HG03097 (cell line): ENCODE results near the gene SLC25A26.

Source experiments
- ATAC-seq: cut with Tn5 transposase; IDR thresholded peaks from one replicate; pipeline ENCODE4 v1.9.1; 2021; ENCODE audit not compliant: unreplicated experiment, low FRiP score

Gene SLC25A26

GRCh38 chr3:66392512-66392911 lies 171.7 kb downstream of the SLC25A26 start:
- no peak for ATAC-seq

GRCh38 chr3:66392966-66393332 lies 172.1 kb downstream of the SLC25A26 start:
- ATAC-seq = no peak

DNA sequence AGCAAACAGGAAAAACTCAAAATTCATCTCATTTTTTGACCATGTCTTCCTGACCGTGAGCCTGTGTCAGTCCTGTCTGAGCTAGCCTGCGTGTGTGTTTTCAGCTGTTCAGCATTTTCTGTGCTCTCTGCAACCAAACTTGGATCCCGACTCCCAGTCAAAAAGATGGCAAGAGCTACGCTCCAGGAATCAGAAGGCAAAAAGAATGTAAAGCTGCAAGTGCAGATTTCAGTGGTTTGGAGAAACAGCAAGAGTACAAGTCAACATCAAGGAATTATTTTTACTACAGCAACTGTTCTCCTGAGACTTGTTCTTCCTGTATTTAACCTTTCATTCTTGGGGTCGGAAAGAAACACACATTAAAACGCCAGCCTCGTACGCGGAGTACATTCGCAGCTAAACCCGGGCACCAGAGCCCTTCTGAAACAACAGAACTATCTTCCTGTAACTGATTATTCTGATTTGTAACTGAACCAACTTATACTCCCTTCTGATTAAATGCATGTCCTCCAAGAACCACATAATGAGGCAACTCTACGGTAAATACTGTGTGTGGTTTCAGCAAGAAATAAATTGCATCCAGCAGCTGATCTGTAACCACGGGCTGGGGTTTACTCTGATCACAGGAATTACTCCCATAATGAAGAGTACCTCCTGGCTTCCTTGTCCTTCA lies 172.7 kb downstream of the SLC25A26 start:
- ATAC-seq = no peak

- peak; percentile 81 for ATAC-seq
These were observed 173.4 kb downstream of the SLC25A26 start for GRCh38 chr3:66394019-66394752.

- ATAC-seq = no peak
These were observed 174.0 kb downstream of the SLC25A26 start for GRCh38 chr3:66394753-66395249.

DNA sequence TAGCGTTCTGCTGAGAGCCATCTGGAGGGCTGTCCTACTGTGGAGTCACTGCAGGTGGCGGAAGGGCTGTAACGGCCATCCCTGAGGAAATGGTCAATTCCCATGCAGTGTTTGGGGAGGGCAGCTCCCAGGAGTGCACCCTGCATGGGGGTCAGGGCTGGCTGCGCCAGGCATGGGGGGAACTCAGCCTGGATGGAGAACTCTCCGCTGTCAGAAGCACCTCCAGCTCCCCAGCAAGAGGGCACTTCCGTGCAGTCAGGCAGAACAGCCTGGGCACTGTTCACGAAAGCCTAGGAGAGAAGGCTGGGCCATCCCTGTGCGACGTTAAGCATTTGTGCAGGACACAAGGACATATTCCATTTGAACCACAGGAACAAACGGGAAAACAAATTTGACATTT lies 174.8 kb downstream of the SLC25A26 start:
- no peak for ATAC-seq

- no peak for ATAC-seq
These were observed 175.5 kb downstream of the SLC25A26 start for GRCh38 chr3:66396161-66396760.

- ATAC-seq = no peak
These were observed 176.1 kb downstream of the SLC25A26 start for GRCh38 chr3:66396888-66397287.

- no peak for ATAC-seq
These were observed 176.9 kb downstream of the SLC25A26 start for GRCh38 chr3:66397745-66398144.

DNA sequence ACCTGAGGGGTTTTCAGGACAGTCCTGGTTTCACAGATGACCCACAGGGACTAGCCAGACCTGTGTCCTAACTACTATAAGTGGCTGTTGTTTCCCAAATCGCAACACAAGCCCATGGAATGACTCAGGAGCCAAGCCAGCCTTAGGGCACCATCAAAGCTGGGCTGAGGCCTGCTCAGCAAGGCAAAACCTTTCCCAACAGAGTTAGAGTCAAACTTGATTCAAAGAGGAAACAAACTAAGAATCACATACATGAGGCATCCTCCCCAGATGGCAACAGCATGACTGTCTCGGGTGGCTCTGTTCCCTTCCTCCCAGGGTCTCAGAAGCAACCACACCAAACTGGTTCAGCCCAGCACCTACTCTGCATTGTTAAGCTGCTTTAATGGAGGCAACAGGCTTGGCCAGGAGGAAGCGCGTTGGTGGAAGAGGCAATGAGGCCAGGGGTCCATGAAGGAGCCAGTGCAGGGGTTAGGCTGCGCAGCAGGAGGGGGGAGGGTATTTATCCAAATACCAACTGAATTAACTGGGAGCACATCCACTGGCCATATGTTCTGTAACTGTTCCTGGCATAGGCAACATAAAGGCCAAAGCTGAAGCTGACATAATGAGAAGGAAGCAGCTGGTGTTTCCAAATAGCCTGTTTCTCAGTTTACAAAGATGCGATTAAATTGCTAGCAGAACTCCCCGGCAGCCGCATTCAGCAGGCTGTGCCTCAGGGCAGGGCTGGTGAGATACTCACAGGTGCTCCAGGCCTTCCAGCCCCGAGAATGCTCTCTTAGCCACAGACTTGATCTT lies 177.6 kb downstream of the SLC25A26 start:
- no peak for ATAC-seq

- no peak for ATAC-seq
These were observed 178.9 kb downstream of the SLC25A26 start for GRCh38 chr3:66399529-66400232.

GRCh38 chr3:66400411-66401156 lies 179.8 kb downstream of the SLC25A26 start:
- ATAC-seq = no peak

DNA sequence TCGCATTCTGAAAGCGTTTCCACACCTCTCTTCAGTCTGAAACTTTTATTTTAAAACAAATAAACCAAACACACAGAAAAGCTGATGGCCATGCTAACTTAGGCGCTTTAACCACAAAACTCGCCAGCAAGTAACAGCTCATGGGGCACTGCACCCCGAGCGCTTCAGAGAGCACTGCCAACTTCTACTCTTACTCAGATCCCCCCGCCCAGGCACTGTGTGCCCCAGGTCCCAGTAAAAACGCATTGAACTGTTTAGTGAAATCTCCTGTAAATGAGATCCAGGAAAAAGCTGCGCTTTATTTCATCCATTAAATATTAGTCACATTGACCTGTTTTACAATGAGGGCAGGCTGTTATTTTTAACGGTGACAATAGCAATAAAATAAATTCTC lies 180.4 kb downstream of the SLC25A26 start:
- no peak for ATAC-seq

- no peak for ATAC-seq
These were observed 181.1 kb downstream of the SLC25A26 start for GRCh38 chr3:66401675-66402491.

DNA sequence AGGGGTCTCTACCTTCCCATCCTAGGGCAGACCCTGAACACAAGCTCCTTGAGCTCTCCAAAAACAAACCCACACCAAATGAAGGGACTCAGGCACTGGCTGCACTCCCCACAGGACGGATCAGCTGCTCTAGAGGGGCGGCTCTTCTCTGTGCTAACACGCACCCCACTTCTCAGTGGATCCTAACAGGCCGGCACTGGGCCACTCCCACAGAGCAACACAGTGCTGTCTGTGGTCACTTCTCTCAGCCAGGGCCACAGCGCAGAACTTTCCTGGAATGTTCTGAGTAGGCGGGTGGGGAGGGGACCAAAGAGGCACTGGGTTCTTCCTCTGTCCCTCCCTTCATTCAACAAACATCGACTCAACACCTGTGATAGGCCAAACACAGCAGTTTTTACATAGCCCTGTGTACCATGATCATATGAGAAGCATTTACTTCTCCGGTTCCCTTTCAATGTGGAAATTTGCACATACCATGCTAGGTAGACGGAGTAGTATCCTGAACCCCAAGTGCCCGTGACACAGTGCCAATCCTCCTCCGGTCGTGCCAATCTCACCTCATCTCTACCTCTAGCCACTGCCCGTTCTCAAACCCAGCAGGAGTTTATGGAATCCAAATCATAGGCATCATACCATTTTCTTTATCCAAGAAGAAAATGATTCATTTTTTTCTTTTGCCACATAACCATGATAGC lies 181.9 kb downstream of the SLC25A26 start:
- ATAC-seq = no peak

DNA sequence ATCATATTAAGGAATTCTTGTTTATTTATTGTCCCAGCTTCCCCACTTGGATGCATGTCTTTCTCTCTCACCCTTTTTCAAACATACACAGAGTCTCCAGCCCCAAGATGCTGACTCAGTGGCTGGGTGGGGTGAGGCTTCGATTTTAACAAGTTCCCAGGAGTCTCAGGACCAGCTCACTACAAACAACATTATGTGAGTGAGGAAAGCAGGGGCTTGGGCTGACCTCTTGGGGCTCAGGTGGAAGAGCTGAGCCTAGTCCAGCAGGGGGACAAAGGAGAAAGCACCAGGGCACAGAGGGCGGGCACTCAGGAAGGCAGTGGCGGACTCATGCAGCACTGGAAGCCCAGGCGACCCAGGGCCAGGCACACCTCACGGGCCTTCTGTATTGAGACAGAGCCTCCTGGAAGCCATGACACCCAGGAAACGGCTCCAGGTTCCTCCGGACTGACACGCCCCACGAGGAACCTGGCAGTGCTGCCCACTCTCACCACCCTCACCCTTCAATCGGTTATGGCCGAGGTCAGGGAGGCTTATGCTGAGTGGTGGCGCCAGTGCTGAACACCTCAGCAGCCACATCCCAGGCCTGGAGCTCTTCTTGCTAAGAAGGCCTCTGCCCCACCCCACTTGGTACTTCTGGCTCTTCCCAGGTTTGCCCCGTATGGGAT lies 182.7 kb downstream of the SLC25A26 start:
- no peak for ATAC-seq

DNA sequence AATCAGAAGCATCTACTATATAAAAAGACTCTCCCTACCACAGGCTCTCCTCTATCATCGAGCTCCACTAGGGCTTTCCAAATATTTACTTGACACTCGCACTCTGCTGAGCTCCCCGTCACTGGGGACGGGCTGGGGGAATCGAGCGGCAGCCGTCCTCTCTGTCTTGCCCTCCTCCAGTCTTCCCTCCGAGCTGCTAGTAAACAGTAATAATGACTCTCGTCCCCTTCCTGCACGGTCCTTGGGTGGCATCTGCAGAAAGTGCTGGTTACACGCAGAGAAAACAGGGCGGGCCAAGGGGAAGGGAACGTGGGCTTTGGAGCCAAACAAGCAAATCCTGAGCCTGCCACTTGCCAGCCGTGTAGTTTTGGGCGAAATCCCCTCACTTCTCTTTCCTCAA lies 183.4 kb downstream of the SLC25A26 start:
- no peak for ATAC-seq
